ENCODE results near the gene ISCA2.

DNA sequence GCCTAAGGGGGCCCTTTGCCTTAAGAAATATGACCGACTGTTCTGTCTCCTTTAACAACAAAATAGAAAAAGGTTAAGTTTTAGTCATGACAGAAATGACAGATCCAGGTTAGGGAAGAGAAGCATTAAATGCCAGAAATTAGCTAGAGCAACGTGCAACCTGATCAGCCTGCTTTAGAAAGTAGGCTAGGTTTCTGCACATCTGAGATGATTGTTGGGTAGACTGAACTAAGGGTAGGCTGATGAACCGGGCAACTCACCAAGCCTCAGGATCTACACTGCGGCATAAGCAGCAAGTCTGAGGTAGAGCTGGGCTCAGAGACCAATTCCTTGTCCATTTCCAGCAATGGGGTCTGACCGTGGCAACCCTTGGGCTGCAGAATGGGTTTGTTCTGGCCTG is 29.9 kb upstream of the ISCA2 start:
- TF ChIP-seq, protein P1, sequence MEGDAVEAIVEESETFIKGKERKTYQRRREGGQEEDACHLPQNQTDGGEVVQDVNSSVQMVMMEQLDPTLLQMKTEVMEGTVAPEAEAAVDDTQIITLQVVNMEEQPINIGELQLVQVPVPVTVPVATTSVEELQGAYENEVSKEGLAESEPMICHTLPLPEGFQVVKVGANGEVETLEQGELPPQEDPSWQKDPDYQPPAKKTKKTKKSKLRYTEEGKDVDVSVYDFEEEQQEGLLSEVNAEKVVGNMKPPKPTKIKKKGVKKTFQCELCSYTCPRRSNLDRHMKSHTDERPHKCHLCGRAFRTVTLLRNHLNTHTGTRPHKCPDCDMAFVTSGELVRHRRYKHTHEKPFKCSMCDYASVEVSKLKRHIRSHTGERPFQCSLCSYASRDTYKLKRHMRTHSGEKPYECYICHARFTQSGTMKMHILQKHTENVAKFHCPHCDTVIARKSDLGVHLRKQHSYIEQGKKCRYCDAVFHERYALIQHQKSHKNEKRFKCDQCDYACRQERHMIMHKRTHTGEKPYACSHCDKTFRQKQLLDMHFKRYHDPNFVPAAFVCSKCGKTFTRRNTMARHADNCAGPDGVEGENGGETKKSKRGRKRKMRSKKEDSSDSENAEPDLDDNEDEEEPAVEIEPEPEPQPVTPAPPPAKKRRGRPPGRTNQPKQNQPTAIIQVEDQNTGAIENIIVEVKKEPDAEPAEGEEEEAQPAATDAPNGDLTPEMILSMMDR (IDR thresholded peaks at IDR 0.05) = no peak
- TF ChIP-seq POLR2A (IDR thresholded peaks at IDR 0.05) = no peak

All from testis (tissue), 2 donors.